Activated gamma-delta T cell treated with anti-CD3 and anti-CD28 coated beads, Interleukin-2, amount 50 U/mL, for 16 hours (primary cell): ENCODE measurements around the gene PARVG.
"Not testable (repeated sequence)": the region's sequence is repeated elsewhere in the genome, so short reads cannot be mapped to it uniquely, and the experiment has no call there.

Experiments
- DNase-seq: peaks from one replicate; pipeline ENCODE4 v3.0.0-alpha.2; 2020; ENCODE audit warnings: low read depth

Gene PARVG

DNA sequence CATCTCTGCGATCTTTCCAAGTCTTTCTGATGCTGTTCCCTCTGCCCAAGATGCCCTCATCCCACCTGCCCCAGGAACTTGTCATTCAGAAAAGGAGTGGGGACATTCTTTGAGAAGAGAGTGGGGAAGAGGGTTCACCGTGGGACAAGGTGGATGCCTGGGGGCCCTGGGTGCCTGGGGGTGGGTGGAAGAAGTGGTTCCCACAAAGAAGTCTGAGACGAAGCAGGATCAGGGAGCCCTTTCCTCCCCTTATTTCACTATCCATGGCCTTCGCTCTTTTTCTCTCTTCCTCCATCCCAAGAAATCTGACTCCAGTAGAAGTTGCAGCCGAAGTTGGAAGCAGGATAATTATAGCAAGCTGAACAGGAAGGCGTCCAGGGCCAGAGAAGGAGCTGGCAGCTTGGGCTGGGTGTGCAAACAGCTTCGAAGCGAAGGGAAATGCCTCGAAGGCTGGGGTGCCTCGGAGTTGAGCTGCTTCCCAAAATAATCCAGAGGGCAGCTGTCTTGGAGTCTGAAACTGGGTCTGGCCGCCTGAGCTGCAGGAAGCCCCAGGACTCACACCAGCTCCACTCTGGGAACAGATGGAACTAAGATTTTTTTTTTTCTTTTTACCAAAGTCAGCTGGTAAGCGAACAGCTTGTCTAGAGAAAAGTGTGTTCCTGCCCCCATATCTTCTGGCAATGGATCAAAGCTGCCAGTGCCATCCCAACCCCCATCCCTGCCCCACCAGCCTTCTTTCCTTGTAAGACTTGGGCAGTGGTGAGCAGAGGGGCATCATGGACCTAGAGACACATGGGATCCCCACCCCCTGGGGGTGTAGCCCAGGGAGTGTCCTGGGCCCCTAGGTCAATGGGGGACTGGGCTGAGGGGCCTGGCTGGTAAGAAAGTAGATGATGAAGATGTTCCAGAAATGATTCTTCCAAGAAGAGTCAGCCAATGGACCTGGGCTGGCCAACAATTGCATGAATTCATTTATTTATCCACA, 31.5 kb downstream of the PARVG start:
- DNase-seq, result no peak

DNA sequence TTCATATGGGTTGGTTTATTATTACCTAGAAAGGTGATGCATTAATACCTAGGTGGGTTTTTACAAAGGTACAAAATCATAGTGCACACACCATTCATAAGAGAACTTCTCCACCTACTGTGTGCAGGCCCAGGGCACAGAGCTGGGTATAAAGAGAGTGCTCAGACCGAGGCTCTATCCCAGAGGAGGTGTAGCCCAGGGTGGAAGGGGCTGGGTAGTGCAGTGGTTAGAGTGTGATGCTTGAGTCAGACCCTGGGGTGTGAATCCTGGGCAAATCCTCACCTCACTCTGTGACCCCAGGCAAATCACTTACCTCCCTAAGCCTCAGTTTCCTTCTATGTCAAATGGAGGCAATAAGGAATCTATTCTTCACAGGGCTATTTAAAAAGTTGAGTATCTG, 32.2 kb downstream of the PARVG start:
- no peak for DNase-seq

DNA sequence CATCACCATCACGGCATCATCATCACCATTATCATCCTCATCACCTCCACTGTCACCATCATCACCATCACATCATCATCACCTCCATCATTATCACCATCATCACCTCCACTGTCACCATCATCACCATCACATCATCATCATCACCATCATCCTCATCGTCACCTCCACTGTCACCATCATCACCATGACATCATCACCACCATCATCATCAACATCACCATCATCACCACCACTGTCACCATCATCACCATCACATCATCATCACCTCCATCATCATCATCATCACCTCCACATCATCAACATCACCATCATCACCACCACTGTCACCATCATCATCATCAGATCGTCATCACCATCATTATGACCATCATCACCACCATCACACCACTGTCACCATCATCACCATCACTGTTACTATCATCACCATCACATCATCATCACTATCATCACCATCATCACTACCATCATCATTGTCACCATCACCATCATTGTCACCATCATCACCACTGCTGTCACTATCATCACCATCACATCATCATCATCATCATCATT, 32.8 kb downstream of the PARVG start:
- no peak for DNase-seq

DNA sequence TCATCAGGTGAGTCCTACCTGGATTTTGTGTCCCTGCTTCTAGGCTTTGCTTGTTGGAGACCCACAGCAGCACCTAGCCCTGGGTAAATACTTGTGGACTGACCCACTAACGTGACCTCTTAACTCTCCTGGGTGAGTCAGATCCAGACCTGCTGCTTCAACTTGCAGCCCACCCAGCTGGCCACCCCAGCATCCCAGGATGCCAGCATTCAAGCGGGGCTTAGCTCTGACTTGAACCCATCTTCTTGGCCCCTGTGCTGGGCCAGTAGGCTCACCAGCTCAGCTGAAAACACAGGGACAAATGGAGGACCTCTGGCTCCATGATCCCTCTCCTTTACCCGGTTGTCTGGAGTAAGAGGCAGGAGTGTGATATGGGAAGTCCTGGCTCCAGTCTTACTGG, 33.5 kb downstream of the PARVG start:
- DNase-seq, result no peak

DNA sequence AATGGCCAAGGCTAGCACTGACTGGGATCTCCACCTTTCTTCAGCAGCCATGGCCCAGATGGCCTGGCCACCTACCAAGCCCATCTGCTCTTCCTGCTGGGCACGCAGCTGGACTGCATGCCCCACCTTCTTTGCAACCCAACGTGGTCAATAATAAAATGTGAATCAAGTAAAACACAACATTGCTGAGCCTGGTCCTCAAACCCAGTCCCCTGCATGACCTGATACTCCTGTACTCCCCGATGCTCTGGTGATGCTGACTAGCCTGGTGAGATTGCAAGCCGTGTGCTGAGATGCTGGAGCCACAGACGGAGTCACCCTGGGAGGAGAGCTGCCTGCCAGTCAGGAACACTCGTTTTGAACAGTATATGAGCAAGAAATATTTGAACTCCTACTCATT, 34.0 kb downstream of the PARVG start:
- no peak for DNase-seq

DNA sequence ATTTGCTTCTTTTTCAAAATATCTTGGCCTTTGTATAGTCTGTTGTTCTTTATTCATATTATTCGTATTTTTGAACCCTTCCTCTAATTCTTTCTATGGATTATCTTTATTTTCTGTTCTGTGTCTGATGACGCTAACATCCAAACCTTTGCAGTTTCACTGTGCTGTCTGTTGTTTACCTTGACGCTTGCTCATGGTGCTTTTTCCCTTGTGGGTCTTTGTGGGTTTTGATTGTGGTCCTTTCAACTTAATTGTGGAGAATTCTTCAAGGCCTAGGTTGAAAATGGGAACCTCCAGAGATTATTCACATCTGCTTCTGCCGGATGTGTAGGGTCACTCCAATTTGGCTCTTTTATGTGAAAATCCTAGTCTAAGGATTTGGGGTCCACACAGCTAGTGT, 34.6 kb downstream of the PARVG start:
- no peak for DNase-seq

DNA sequence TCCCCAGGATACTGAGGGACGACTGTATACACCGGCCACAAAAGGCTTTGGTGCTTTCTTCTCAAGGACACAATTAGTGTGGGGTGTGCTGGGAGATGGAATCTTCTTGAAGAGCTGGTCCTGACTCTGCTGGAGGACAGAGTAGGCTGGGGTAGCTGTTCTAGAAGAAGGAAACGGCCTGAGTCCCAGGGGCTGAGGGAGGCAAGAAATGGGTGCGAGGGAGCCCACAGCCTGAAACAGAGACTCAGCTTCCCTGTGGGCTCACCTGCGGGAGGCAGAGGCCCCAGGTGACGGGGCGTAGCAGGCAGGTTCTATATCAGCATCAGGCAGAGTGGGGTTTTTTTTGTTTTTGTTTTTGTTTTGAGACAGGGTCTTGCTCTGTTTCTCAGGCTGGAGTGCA, 36.6 kb downstream of the PARVG start:
- no peak for DNase-seq

DNA sequence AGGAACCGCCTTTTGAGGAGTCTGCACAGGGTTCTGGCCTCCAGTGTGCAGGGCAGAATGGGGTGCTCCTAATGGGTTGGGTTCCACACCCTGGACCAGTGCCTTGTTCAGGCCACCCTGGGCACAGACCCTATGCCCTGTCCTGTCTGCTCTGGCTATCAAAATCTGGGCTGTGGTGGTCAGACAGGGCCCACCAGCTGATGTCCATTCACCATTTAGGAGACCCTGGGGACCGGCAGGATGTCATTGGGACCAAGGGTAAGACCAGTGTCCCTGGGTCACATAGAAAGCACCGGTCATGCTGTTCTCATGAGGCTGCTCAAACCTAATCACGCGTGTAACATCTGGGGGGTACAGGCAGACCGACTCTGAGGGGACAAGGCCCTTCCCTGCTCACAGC, 37.3 kb downstream of the PARVG start:
- DNase-seq, result no peak

DNA sequence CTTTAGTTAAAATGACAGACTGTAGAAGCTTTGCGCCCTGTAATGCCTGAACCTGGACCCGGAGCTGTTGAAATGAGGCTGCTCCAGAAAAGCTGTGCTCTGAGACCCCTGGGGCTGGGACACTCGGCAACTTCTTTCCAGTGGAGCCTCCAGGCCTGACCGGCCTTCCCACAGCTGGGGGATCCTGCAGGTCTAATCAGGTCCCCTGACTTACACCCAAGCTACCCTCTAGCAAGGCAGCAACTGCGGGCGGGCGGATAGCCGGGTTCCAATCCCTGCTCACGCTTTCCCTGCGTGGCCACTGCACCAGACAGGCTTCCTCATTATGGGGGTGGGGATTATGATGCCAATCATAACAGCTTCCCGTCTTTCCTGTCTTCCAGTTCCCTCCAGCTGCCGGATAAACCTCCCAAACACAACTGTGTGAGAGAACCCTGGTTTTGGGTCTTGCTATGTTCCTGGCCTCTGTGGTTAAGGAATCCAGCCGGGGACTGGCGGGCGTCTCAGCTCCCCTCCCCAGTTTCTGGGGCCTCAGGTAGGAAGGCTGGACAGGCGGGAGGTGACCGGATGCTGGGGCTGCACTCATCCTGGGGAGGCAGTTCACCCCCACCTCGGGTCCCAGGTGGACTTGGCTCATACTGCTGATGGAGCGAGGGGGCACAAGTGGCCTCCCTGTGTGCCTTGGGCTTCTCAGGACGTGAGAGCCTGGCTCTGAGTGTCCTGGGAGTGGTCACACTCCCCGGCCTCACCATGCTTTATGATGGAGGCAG, 38.6 kb downstream of the PARVG start:
- DNase-seq, result no peak

DNA sequence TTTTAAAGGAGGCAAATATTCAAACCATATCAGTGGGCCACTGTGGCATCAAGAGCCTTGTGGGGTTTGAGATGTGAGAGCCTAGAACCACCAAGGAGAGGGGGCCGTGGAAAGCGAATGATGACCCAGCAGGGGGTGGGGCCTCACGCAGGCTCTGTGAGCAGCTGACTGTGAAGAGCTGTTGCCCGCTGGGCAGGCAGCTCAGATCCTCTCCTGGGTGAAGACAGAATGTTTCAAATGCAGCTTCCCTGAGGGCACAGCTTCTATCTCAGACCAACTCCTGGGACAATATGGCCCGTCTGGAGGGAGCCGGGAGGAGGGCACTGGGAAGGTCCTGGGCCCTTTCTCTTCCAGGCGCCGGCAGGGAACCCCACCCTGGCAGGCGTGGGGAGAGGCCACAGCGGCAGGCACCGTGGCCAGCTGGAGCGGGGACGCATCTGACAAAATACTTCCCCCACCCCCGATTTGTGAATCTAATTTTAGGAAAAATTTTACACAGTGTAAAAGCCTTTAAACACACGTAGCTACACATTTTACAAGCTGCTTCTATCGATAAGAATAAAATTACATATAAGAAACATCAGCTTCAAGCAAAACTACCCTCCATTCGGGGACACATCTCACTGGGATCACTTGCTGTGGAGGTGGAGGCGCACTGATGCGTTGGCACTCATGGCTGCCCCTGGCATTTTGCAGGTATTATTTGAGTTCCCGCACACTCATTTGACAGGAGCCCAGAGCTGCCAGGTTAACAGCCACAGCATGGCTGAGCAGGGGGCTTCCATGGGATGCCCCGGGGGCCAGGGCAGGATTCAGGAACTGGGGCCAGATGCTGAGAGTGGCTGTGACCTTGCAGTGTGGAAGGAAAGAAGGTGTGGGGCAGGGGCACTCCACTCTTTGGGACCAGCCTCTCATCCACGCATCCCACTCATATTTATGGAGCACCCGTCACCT, 40.3 kb downstream of the PARVG start:
- DNase-seq, result no peak

DNA sequence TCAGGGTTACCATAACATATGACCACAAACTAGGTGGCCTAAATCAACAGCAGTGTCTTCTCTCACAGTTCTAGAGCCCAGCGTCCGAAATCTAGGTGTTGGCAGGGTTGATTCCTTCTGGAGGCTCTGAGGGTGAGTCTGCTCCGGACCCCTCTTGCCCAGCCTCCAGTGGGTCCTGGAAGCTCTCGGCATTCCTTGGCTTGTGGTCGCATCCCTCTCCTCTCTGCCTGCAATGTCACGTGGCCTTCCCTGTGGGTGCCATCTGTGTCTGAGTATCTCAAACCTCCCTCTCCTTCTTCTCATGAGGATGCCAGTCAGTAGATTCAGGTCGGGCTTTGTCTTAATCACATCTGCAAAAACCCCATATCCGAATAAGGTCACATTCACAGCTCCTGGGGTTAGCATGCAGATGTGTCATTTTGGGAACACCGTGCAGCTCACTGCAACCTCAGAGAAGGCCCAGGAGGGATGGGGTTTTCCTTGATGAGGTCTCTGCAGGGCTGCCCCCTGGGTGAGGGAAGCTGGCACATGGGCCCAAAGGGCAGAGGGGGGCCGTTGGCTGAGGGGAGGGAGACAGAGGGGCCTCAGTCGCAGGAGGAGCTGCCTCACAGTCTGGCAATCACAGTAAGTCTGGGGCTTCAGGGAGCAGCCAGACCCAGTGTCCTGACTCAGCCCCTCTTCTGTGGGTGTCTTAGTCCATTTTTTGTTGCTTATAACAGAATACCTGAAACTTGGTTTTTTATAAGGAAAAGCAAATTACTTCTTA, 41.2 kb downstream of the PARVG start:
- DNase-seq, result no peak

DNA sequence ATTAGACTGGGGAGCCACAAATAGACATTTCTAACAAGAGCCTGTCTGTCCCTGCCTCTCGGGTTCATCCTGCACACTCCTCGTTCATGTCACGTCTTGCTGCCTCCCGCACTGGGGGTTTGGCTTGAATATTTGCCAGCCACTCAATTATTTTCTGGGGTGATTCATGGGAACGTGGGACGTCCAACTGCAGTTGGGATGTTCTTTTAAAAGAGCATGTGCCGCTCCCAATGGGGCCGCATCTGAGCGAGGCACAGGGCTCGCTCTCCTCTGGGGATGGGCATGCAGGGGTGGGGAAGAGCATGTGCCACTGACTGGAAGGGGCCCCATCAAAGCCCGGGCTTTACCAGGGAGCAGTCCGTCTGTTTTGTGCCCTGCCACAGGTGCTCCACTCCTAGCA, 43.4 kb downstream of the PARVG start:
- DNase-seq, result no peak

DNA sequence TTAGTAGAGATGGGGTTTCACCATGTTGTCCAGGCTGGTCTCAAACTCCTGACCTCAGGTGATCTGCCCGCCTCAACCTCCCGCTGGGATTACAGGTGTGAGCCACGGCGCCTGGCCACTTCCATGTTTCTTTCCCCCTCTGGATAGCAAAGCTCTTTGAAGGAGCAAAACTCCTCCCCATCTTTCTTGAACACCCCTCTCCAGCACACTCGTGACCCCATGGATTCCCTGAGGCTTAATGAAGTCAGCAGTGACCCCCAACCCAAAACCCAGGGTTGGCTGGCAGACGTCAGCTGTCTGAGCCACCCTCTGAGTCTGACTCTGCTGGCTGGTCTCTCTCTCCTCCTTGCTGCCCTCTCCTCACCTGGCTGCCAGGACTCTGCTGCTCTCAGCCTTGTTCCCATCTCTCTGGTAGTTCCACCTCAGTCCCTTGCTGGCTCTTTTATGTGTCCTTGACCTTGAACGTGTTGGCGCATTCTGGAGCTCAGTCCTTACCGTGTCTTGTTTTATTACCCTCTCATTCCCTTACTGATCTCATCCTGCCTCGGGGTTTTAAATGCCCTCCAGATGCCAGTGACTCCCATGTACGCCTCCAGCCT, 44.5 kb downstream of the PARVG start:
- DNase-seq, result no peak

DNA sequence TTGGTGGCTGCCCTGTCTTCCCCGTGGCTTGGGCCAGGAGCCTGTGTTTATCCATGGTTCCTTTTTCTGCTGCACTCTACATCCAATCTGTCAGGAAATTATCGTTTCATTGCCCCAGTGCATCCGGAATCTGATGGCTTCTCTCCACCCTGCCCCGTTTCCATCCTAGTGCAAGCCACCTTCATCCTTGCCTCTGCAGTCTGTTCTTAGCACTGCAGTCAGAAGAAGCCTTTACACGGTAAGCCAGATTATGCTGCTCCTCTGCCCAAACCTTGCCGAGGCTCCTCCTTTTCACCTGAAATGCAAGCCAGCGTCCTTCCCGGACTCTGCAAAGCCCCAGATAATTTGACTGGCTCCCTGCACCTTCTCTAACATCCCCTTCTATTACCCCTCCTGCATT, 45.1 kb downstream of the PARVG start:
- no peak for DNase-seq

DNA sequence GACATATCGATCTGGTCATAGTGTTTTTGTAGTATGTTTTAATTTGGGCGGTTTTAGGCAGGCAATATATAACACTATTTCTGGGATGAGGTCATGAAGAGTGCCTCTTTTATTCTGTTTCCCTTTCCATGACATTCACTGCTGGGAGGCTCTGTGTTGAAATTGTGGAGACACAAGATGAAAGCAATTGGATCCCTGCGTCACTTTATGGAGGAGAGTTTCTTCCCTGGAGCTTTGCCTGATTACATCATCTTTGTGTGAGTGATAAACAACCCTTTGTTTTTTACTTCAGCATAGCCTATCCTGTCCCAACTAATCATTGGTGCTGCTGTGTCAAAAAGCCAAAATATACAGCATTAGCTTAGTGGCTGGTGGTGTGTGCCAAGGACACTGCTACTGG, 48.6 kb downstream of the PARVG start:
- no peak for DNase-seq

DNA sequence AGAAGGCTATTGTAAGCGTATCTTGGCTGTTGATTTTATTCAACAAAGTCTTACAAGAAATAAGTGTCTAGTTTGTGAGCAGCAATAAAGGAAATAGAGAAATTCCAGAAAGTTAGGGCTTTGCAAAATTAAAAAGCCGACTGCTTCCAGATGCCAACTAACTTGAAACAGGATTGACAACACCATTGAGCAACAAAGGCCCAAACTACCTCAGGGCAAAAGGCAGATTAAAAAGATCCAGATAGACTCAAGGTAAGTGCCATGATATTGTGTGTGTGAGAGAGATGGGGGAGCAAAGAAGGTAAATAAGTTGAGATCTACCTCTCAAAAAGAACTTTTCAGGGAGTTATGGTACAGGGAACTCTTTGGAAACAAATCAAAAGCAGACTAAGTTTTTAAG, 49.1 kb downstream of the PARVG start:
- DNase-seq, result no peak

DNA sequence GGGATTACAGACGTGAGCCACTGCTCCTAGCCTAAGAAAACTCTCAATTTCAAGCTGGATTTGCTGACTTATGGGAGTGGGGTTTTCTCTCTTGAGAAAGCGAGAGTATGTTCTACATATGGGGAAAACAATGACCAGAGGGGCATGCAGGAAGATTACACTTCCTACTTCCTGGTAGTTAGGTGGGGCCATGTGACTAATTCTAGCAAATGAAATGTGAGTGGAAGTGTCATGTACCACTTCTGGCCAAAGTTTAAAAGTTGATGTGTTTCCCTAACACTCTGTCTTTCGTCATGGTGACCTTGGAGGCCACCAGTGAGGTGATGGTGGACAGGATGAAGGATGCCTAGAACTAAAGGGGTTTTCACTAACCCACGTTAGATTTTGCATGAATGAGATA, 50.5 kb downstream of the PARVG start:
- no peak for DNase-seq

DNA sequence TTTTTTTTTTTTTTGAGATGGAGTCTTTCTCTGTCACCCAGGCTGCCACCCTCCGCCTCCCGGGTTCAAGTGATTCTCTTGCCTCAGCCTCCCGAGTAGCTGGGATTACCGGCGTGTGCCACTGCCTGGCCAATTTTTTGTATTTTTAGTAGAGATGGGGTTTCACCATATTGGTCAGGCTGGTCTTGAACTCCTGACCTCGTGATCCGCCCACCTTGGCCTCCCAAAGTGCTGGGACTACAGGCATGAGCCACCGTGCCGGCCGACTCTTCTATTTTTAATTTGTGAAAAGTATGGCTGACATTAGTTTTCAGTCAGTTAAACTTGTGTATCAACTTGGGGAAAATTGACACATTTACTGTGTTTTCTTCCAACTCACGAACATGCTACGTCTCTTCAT, 53.6 kb downstream of the PARVG start:
- not testable (repeated sequence) for DNase-seq

DNA sequence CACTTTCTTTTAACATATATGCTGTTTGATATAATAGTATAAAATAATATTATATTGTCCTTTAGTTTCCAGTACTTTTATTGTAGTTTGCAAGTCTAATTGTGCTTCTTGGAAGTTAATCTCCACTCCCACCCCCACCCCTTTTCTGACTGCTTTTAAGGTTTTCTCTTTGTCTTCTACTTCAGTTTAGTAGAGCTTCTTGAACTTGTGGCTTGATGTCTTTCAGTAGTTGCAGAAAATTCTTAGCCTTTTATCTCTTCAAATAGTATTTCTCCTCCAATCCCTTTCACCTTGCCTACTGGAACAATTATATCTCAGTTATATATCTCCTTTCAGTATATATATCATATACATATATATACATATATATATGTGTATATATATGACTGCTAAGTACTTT, 56.6 kb downstream of the PARVG start:
- no peak for DNase-seq

DNA sequence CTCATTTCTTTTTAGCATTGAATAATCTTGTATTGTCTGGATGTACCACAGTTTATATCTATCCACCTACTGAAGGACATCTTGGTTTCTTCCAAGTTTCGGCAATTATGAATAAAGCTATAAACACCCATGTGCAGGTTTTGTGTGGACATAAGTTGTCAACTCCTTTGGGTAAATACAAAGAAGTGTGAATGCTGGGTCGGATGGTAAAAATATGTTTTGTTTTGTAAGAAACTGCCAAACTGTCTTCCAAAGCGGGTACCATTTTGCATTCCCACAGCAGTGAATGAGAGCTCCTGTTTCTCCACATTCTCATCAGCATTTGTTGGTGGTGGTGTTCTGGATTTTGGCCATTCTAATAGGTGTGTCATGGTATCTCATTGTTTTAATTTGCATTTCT, 60.4 kb downstream of the PARVG start:
- not testable (repeated sequence) for DNase-seq
